Upper lobe of left lung (tissue), 4 donors: ENCODE data around the gene ANKRD11.

Experiments used
- EP300 ChIP-seq, 4 donors: sonication (generic); formaldehyde crosslinking; IDR thresholded peaks; one replicate each; pipeline ENCODE4 v1.5.1; 2017; ENCODE audit warnings: antibody characterized with exemption in 4 of 4, control low read depth in 2 of 4
- POLR2AphosphoS5 ChIP-seq, 2 donors: sonication (generic); formaldehyde crosslinking; IDR thresholded peaks; one replicate each; pipeline ENCODE4 v1.5.1; 2017; ENCODE audit warnings: antibody characterized with exemption in 2 of 2

GRCh38 chr16:89312194-89312593 is 178.2 kb downstream of the ANKRD11 start:
- TF ChIP-seq EP300 (IDR thresholded peaks at IDR 0.05) (no peak), POLR2AphosphoS5 (IDR thresholded peaks at IDR 0.05) (no peak)
